Omental fat pad (tissue), 4 donors: ENCODE measurements around the gene ITGA3. TPM values are rescaled to one million over a fixed set of nuclear protein-coding genes. Genes with fewer than 3 reads are reported as not detected.

ENCODE experiments used
- ATAC-seq: fragments of 150-250 bp; one replicate; pipeline ENCODE4 v1.9.1; 2016; ENCODE audit warnings: mild to moderate bottlenecking, moderate library complexity; ENCODE audit not compliant: low FRiP score
- DNase-seq: peaks from one replicate; pipeline ENCODE4 v3.0.0-alpha.2; 2019; ENCODE audit warnings: low spot score
- CTCF ChIP-seq, 3 donors: fragments of 450-650 bp; IDR thresholded peaks; one replicate each; pipeline ENCODE4 v1.5.1; 2016 to 2017; ENCODE audit warnings: antibody characterized with exemption in 3 of 3, mild to moderate bottlenecking in 3 of 3, moderate library complexity in 2 of 3
- total RNA-seq, 4 donors: library from RNA; depleted of rRNA; stranded (reverse); fragments of >200 nt; gene quantifications; one replicate each; pipeline ENCODE4 v1.1.0, GENCODE V29; 2016

ITGA3 gene
- total RNA-seq, 4 donors from 2014 or later: 28.5 to 99.8 (median 41.2) TPM

- DNase-seq: no peak
- ATAC-seq: no peak
- no peak for TF ChIP-seq CTCF (IDR thresholded peaks at IDR 0.05)
Measured at GRCh38 chr17:50127697-50128361, 71.9 kb downstream of the ITGA3 start.

GRCh38 chr17:50128441-50129352, 72.8 kb downstream of the ITGA3 start:
- DNase-seq: no peak
- ATAC-seq: no peak
- TF ChIP-seq CTCF (IDR thresholded peaks at IDR 0.05): no peak

- no peak for DNase-seq
- TF ChIP-seq CTCF (IDR thresholded peaks at IDR 0.05): no peak
- ATAC-seq: no peak
Measured at GRCh38 chr17:50129353-50129727, 73.4 kb downstream of the ITGA3 start.

- TF ChIP-seq CTCF (IDR thresholded peaks at IDR 0.05): no peak
- ATAC-seq (peak; percentile 26), DNase-seq (no peak)
Measured at GRCh38 chr17:50129728-50130558, 74.0 kb downstream of the ITGA3 start, which contains the start of gene SAMD14. TSS of gene SAMD14 (minus strand) at chr17:50130160. CDS start at chr17:50124959, 5,201 bp downstream.

- DNase-seq: no peak
- no peak for TF ChIP-seq CTCF (IDR thresholded peaks at IDR 0.05)
- no peak for ATAC-seq
Measured at GRCh38 chr17:50130559-50131305, 74.8 kb downstream of the ITGA3 start.

- ATAC-seq: no peak
- DNase-seq: no peak
- TF ChIP-seq CTCF (IDR thresholded peaks at IDR 0.05): no peak
Measured at GRCh38 chr17:50132104-50132794, 76.3 kb downstream of the ITGA3 start.
